HCT116 (cell line): ENCODE results near the gene CNFN. TPM values are rescaled to one million over a fixed set of nuclear protein-coding genes. Genes with fewer than 3 reads are reported as not detected.
A peak's percentile ranks its signal among the peaks of the same experiment; 100 is the strongest.

Source experiments
- ATAC-seq: fragments of 200-7000 bp; cut with Tn5 transposase; 2 replicates; pipeline ENCODE4 v1.9.1; 2020; ENCODE audit warnings: mild to moderate bottlenecking, moderate library complexity
- BruUV-seq: library from RNA; stranded (reverse); fragments of 400-500 nt; replicated peaks from 2 replicates; lab custom pipeline; 2021; lab: Mats Ljungman, UMichigan
- CTCF ChIA-PET: fragments of 300-600 bp; sonication (Branson Sonifier 250); formaldehyde crosslinking; loops from one replicate; lab custom pipeline; 2021; ENCODE audit warnings: antibody characterized with exemption; lab: Charles Lee
- POLR2A ChIA-PET: fragments of 300-600, 350-600 bp; sonication (Branson Sonifier 250); formaldehyde crosslinking; loops from one replicate; lab custom pipeline; 2021; ENCODE audit warnings: antibody characterized with exemption; lab: Charles Lee
- RAD21 ChIA-PET, 2 experiments: fragments of 300-600 bp; sonication (Branson Sonifier 250); formaldehyde crosslinking; loops; one replicate each; lab custom pipeline; 2023; ENCODE audit warnings: low total read pairs in 2 of 2; ENCODE audit not compliant: uncharacterized antibody in 2 of 2, unreplicated experiment in 2 of 2, low non-redundant PET in 1 of 2; lab: Charles Lee
- DNase-seq: peaks from one replicate; pipeline ENCODE4 v3.0.0-alpha.2; 2010; ENCODE audit warnings: low read depth, low spot score
- H2AFZ ChIP-seq: fragments of 200-600 bp; shearing (Covaris generic), sonication (generic); 2 replicates; pipeline ENCODE4 v1.6.1; 2017; ENCODE audit warnings: low read depth, mixed run types, mixed read lengths, antibody characterized with exemption, low read length; ENCODE audit not compliant: poor library complexity, severe bottlenecking
- H3K27ac ChIP-seq: 2 replicates; pipeline ENCODE4 v1.5.1; 2012; ENCODE audit warnings: low read depth, low read length
- H3K27me3 ChIP-seq: fragments of 200-600 bp; sonication (generic); 2 replicates; pipeline ENCODE4 v1.6.1; 2016; ENCODE audit warnings: mixed run types, low read length, mixed read lengths; ENCODE audit not compliant: insufficient read depth
- H3K36me3 ChIP-seq, 2 experiments: fragments of 200-500 bp in 1 of 2; fragments of 200-600 bp in 1 of 2; sonication (Bioruptor generic) in 1 of 2; sonication (generic) in 1 of 2; 2 replicates each; pipeline versions ENCODE4 v1.5.1 to v1.6.1; 2014 to 2016; ENCODE audit warnings: low read length in 2 of 2, inconsistent platforms in 1 of 2, mixed read lengths in 1 of 2, mixed run types in 1 of 2; ENCODE audit not compliant: insufficient read depth in 2 of 2, control insufficient read depth in 1 of 2
- H3K4me1 ChIP-seq, 2 experiments: fragments of 200-600 bp in 1 of 2; sonication (generic) in 1 of 2; 2 replicates each; pipeline versions ENCODE4 v1.5.1 to v1.6.1; 2012 to 2017; ENCODE audit warnings: low read length in 2 of 2, inconsistent platforms in 1 of 2, mild to moderate bottlenecking in 1 of 2, mixed read lengths in 1 of 2, mixed run types in 1 of 2, moderate library complexity in 1 of 2; ENCODE audit not compliant: insufficient read depth in 2 of 2, control insufficient read depth in 1 of 2
- H3K4me2 ChIP-seq: fragments of 200-600 bp; sonication (generic); 2 replicates; pipeline ENCODE4 v1.6.1; 2017; ENCODE audit warnings: mixed run types, low read length, mixed read lengths
- H3K4me3 ChIP-seq, 2 experiments: fragments of 200-600 bp in 1 of 2; sonication (generic) in 1 of 2; replicated peaks in 1 of 2; 2 replicates each; pipeline ENCODE4 v1.5.1; 2011 to 2016; ENCODE audit warnings: low read length in 2 of 2, control low read depth in 1 of 2, low read depth in 1 of 2, mild to moderate bottlenecking in 1 of 2, mixed read lengths in 1 of 2, mixed run types in 1 of 2
- H3K79me2 ChIP-seq: fragments of 200-600 bp; sonication (generic); 2 replicates; pipeline ENCODE4 v1.6.1; 2017; ENCODE audit warnings: mild to moderate bottlenecking, mixed run types, low read length, moderate library complexity, mixed read lengths; ENCODE audit not compliant: insufficient read depth
- H3K9ac ChIP-seq: fragments of 200-600 bp; sonication (generic); 2 replicates; pipeline ENCODE4 v1.6.1; 2016; ENCODE audit warnings: low read length, mixed read lengths
- H3K9me2 ChIP-seq: fragments of 200-600 bp; sonication (generic), shearing (Covaris generic); 2 replicates; pipeline ENCODE4 v1.6.1; 2017; ENCODE audit warnings: mixed run types, mild to moderate bottlenecking, moderate library complexity; ENCODE audit not compliant: insufficient read depth
- H3K9me3 ChIP-seq, 2 experiments: fragments of 200-500 bp in 1 of 2; fragments of 200-600 bp in 1 of 2; sonication (Bioruptor generic) in 1 of 2; sonication (generic) in 1 of 2; 2 replicates each; pipeline ENCODE4 v1.6.1; 2014 to 2017; ENCODE audit warnings: low read length in 2 of 2, mixed read lengths in 2 of 2, inconsistent platforms in 1 of 2, low read depth in 1 of 2, mild to moderate bottlenecking in 1 of 2, mixed run types in 1 of 2, moderate library complexity in 1 of 2; ENCODE audit not compliant: control insufficient read depth in 1 of 2, insufficient read depth in 1 of 2
- H4K20me1 ChIP-seq: fragments of 200-600 bp; sonication (generic), shearing (Covaris generic); 2 replicates; pipeline ENCODE4 v1.6.1; 2017; ENCODE audit warnings: mixed run types, mild to moderate bottlenecking, moderate library complexity; ENCODE audit not compliant: insufficient read depth
- CBX3 ChIP-seq: IDR thresholded peaks from 2 replicates; pipeline ENCODE4 v1.6.1; 2012; ENCODE audit warnings: low read depth
- CEBPB ChIP-seq: IDR thresholded peaks from 2 replicates; pipeline ENCODE4 v1.6.1; 2012; ENCODE audit warnings: low read depth
- EGR1 ChIP-seq: IDR thresholded peaks from 2 replicates; pipeline ENCODE4 v1.6.1; 2012; ENCODE audit warnings: low read depth
- ELF1 ChIP-seq: IDR thresholded peaks from 2 replicates; pipeline ENCODE4 v1.6.1; 2012; ENCODE audit warnings: low read depth, borderline replicate concordance
- JUND ChIP-seq: IDR thresholded peaks from 2 replicates; pipeline ENCODE4 v1.6.1; 2012
- POLR2A ChIP-seq: IDR thresholded peaks from 2 replicates; pipeline ENCODE4 v1.7.0; 2011; ENCODE audit warnings: borderline replicate concordance; ENCODE audit not compliant: insufficient read depth, insufficient read length; ENCODE audit errors: extremely low read depth
- SP1 ChIP-seq: IDR thresholded peaks from 2 replicates; pipeline ENCODE4 v1.6.1; 2012; ENCODE audit warnings: low read depth
- SRF ChIP-seq: IDR thresholded peaks from 2 replicates; pipeline ENCODE4 v1.6.1; 2012; ENCODE audit warnings: low read depth
- TCF7L2 ChIP-seq: IDR thresholded peaks from 2 replicates; pipeline ENCODE4 v1.7.0; 2011; ENCODE audit warnings: borderline replicate concordance, inconsistent platforms; ENCODE audit not compliant: insufficient read depth, insufficient read length; ENCODE audit errors: extremely low read depth
- ZFX ChIP-seq: fragments of 450-650 bp; IDR thresholded peaks from 2 replicates; pipeline ENCODE4 v1.6.1; 2017
- intact Hi-C: fragments of 100-400 bp; cut with micrococcal nuclease; formaldehyde crosslinking; loops from 2 replicates; pipeline ENCODE4 v1.10.0; 2022
- total RNA-seq: library from RNA; stranded (reverse); gene quantifications from one replicate; pipeline ENCODE4 v1.2.1, GENCODE V29; 2021; ENCODE audit not compliant: unreplicated experiment
- TF ChIP-seq, protein P1 (sequence below): IDR thresholded peaks from 2 replicates; pipeline ENCODE4 v1.6.1; 2012; ENCODE audit warnings: low read depth
- TF ChIP-seq, protein P2 (sequence below): IDR thresholded peaks from 2 replicates; pipeline ENCODE4 v1.6.1; 2011; ENCODE audit warnings: mild to moderate bottlenecking, low read length, moderate library complexity; ENCODE audit not compliant: insufficient replicate concordance; ENCODE audit errors: extremely low read depth
- TF ChIP-seq, protein P3 (sequence below): IDR thresholded peaks from 2 replicates; pipeline ENCODE4 v1.6.1; 2012
- TF ChIP-seq, protein P4 (sequence below): IDR thresholded peaks from 2 replicates; pipeline ENCODE4 v1.6.1; 2012

Gene CNFN
- total RNA-seq, 1 experiment from 2014 or later = 13.9 TPM

DNA sequence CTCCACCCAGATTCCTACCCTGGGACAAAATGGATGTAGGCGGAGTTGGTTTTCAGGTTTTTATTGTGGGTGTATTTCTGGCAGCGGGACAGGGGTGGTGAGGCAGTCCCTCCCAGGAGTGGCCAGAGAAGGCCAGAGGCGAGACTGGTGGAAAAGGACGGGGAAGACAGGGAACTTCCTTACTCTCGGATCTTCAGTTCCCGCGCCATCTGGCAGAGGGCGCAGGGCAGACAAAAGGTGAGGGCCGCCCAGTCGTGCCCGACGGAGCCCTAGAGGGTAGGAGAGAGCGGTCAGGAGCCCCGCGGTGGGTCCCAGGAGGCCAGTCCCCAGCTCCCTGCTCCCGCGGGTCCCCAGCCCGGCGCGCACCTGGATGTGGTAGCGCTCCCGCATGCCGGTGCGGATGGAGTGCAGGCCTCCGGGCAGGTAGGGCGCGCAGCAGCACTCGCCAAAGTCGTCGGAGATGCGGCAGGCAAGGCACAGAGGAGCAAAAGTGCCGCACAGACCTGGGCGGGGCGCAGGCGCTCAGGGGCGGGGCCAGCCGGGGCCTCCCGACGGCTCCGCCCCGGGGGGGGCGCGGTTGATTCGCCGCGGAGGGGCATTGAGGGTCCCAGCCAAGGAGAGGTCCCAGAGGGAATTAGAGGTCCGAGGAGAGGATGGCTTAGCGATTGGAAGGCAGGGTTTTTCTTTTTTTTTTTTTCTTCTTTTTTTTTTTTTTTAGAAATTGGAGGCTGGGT lies 3.0 kb downstream of the CNFN start (continued):
- TF ChIP-seq, protein P1, sequence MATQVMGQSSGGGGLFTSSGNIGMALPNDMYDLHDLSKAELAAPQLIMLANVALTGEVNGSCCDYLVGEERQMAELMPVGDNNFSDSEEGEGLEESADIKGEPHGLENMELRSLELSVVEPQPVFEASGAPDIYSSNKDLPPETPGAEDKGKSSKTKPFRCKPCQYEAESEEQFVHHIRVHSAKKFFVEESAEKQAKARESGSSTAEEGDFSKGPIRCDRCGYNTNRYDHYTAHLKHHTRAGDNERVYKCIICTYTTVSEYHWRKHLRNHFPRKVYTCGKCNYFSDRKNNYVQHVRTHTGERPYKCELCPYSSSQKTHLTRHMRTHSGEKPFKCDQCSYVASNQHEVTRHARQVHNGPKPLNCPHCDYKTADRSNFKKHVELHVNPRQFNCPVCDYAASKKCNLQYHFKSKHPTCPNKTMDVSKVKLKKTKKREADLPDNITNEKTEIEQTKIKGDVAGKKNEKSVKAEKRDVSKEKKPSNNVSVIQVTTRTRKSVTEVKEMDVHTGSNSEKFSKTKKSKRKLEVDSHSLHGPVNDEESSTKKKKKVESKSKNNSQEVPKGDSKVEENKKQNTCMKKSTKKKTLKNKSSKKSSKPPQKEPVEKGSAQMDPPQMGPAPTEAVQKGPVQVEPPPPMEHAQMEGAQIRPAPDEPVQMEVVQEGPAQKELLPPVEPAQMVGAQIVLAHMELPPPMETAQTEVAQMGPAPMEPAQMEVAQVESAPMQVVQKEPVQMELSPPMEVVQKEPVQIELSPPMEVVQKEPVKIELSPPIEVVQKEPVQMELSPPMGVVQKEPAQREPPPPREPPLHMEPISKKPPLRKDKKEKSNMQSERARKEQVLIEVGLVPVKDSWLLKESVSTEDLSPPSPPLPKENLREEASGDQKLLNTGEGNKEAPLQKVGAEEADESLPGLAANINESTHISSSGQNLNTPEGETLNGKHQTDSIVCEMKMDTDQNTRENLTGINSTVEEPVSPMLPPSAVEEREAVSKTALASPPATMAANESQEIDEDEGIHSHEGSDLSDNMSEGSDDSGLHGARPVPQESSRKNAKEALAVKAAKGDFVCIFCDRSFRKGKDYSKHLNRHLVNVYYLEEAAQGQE = no peak
- TF ChIP-seq ZFX = peak; percentile 47; the same call in 1 of the 2 replicates
- TF ChIP-seq JUND = no peak
- TF ChIP-seq SP1 = peak; percentile 39
- no peak for TF ChIP-seq EGR1
- TF ChIP-seq, all 23 proteins: peak for 8

DNA sequence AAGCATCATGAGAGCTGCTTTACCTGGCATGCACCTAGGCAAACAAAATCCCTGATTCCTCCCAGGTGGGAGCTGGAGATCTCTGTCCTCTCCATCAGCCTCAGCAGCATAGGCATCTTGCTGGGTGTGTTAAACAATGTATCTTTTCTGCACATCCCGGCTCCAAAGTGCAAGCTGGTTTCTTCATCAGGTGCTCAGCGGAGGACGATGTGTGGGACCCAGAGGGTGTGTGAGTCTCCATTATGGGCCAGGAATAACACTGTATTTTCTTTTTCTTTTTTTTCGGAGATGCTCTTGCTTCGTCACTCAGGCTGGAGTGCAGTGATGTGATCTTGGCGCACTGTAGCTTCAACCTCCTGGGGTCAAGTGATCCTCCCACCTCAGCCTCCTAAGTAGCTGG lies 9.9 kb downstream of the CNFN start:
- peaks cover 0 to 6% of the 10 kb centered on the region in 2 experiments; a peak in 2 of 4 replicates for H3K4me1 ChIP-seq
- H3K27me3 ChIP-seq = no peaks in the 10 kb centered on the region
- no TSS peak for BruUV-seq
- ChIA-PET CTCF (no interaction called here), RAD21 (no interaction called here), POLR2A (interaction anchor here (1.7 kb wide), 1 partner anchor 16 kb away, joined by 5 read pairs; no protein-coding TSS in a partner anchor)
- H4K20me1 ChIP-seq = no peaks in the 10 kb centered on the region
- H3K27ac ChIP-seq = no peak overlapping the region
- DNase-seq (no peak), ATAC-seq (no peak)
- H3K36me3 ChIP-seq = no peaks in the 10 kb centered on the region
- no peaks in the 10 kb centered on the region for H3K79me2 ChIP-seq
- TF ChIP-seq, protein P2, sequence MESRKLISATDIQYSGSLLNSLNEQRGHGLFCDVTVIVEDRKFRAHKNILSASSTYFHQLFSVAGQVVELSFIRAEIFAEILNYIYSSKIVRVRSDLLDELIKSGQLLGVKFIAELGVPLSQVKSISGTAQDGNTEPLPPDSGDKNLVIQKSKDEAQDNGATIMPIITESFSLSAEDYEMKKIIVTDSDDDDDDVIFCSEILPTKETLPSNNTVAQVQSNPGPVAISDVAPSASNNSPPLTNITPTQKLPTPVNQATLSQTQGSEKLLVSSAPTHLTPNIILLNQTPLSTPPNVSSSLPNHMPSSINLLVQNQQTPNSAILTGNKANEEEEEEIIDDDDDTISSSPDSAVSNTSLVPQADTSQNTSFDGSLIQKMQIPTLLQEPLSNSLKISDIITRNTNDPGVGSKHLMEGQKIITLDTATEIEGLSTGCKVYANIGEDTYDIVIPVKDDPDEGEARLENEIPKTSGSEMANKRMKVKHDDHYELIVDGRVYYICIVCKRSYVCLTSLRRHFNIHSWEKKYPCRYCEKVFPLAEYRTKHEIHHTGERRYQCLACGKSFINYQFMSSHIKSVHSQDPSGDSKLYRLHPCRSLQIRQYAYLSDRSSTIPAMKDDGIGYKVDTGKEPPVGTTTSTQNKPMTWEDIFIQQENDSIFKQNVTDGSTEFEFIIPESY = no peak
- no peak for TF ChIP-seq ZFX
- TF ChIP-seq CBX3 = no peak
- no peak for TF ChIP-seq SRF
- TF ChIP-seq, protein P3, sequence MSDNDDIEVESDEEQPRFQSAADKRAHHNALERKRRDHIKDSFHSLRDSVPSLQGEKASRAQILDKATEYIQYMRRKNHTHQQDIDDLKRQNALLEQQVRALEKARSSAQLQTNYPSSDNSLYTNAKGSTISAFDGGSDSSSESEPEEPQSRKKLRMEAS = no peak
- TF ChIP-seq, protein P1 = no peak
- TF ChIP-seq SP1 = no peak
- no peak for TF ChIP-seq CEBPB
- TF ChIP-seq, protein P4, sequence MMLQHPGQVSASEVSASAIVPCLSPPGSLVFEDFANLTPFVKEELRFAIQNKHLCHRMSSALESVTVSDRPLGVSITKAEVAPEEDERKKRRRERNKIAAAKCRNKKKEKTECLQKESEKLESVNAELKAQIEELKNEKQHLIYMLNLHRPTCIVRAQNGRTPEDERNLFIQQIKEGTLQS = no peak
- TF ChIP-seq EGR1 = no peak
- TF ChIP-seq ELF1 = no peak
- no peak for TF ChIP-seq POLR2A
- TF ChIP-seq TCF7L2 = no peak
- no peak overlapping the region for H3K4me2 ChIP-seq
- H3K9ac ChIP-seq = no peak overlapping the region
- no peaks in the 10 kb centered on the region for H3K9me3 ChIP-seq
- H3K4me3 ChIP-seq = no peak overlapping the region
- no peaks in the 10 kb centered on the region for H3K9me2 ChIP-seq
- H2AFZ ChIP-seq = no peak overlapping the region
- intact Hi-C loops = no loop called here
